HG03139 (cell line): ENCODE results near the gene RAB31.

Experiments used
- ATAC-seq: cut with Tn5 transposase; IDR thresholded peaks from one replicate; pipeline ENCODE4 v1.9.1; 2021; ENCODE audit not compliant: unreplicated experiment

The RAB31 gene

DNA sequence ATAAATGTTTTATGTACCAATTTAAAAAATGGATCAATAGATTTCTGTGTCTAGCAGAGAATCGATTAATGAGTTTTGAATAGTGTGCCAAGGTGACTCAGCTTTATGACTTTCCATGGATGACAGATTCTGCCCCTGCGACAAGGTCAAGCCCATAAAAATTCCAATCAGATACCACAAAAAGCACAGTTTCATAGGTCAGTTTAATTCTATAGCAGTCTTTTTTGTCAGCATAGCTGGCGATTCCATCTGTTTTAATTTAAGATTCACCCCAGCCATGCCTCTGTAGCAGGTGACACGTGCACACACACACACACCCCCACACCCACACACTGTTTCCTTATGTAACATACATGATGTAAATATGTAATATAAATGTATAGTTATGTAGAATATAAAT lies 28.9 kb downstream of the RAB31 start:
- ATAC-seq: no peak

DNA sequence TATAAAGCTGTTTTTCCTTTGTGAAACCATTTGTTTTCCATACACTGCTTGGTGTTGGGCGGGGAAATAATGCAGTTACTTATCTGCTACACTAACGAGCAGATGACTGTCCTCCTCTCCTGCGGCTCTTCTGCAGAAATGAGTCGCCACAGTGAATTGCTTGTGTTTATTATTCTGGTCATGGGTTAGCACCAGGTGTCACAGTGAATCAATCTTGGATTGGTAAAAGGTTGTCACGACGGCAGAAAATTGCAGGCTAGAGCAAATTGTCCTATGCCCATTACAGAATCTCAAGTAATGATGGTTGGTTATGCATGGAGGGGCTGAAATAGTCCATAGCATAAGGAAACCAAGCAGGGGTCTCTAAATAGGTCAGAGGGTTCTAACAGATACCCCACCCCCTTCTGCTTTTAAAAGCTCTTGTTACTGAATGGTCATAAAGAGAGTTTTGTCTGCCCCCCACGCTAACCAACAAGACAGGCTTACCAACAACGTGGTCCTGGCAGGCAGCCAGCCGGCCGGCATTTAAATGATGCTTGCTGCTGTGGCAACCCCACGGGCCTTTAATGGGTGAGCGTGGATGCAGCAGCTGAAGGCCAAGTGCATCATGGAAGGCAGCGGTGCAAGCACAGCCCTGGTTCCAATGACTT lies 29.5 kb downstream of the RAB31 start:
- ATAC-seq: no peak

DNA sequence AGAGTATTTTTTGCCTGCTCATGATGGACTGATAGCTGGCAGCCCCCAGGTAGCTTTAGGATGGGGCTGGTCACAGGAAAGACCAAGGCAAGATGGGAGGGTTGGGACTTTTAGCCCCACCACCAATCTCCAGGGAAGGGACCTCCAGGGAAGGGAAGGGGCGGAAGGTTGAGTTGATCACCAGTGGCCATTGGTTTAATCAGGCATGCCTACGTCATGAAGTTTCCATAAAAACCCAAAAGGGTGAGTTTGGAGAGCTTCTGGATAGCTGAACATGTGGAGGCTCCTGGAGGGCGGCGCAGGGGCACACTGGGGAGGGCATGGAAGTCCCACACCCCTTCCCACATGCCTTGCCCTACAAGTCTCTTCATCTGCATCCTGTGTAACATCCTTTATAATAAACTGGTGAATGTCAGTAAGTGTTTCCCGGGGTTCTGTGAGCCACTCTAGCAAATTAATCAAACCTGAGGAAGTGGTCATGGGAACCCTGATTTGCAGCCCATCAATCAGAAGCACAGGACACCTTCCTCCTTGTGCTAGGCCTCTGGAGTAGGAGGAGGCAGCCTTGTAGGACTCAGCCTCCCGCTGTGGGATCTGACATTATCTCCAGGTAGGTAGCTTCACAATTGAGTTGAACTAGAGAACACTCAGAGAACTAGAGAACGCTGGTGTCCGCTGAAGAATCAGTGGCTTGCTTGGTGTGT lies 30.3 kb downstream of the RAB31 start:
- no peak for ATAC-seq

DNA sequence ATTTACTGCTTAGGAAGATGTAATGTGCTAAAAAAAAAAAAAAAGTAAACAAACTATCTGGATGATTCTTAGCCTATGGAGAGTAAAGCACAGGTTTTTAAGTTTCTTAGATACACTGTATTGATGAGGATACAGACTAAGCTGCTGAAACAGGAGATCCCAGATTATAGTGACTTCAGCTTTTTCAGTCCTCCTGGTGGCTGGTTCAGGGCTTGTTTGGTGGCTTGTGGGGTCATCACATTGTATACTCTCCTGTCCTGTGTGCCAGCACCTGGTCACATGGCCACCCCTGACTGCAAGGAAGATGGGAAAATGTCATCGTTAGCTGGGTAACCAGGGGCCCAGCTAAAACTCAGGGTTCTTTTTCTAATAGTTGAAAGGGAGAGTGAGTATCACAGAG lies 31.4 kb downstream of the RAB31 start:
- no peak for ATAC-seq

- ATAC-seq: no peak
Observed at GRCh38 chr18:9740071-9740470, 32.0 kb downstream of the RAB31 start.

DNA sequence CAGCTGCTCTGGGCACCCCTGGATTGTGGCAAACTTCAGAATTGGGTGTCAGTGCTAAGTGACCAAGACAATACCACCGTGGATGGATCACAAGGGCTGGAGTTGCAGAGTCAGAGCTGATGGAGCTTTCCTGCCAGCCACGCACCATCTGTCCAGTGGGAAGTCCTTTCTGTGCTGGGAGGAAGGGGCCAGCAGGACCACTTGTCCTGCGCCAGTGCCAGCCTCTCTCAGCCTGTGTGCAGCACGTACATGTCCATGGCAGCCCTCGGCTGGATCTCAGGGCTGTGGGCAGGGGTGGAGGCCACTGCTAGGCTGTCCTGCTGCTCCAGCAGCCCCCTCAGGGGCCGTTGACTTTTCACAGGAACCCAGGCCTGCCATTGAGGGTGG lies 33.3 kb downstream of the RAB31 start:
- ATAC-seq: no peak

- no peak for ATAC-seq
Observed at GRCh38 chr18:9741793-9742523, 33.9 kb downstream of the RAB31 start.

DNA sequence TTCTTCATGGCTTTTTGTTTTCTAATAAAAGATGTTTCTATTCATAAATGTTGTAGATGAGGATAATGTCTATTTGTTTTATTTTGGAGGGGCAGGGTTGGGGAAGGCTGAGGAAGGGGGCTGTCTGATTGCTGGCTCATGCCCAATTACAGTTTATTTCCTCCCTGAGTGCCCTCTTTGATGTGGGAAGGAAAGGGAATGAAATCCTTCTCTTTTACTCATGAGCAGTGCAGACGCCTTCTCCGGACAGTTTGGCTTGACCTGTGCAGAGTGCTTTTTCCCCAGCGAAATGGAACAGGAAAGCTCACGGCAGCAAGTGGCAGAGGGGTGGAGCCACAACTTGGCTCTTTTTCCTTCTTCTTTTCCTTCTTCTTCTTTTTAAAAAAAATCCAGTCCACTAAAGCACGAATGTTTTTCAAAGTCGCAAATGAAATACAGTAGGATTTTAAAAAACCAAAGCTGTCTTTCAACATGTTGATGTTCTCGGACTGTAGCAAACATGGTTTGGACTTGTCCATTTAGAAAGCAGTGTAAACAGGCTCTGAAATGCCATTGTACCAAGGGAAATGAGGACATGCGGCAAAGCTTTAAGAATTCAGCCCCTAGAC lies 34.5 kb downstream of the RAB31 start:
- ATAC-seq: no peak

GRCh38 chr18:9743200-9744016 lies 35.3 kb downstream of the RAB31 start:
- no peak for ATAC-seq

GRCh38 chr18:9746958-9747357 lies 38.9 kb downstream of the RAB31 start:
- ATAC-seq: no peak

DNA sequence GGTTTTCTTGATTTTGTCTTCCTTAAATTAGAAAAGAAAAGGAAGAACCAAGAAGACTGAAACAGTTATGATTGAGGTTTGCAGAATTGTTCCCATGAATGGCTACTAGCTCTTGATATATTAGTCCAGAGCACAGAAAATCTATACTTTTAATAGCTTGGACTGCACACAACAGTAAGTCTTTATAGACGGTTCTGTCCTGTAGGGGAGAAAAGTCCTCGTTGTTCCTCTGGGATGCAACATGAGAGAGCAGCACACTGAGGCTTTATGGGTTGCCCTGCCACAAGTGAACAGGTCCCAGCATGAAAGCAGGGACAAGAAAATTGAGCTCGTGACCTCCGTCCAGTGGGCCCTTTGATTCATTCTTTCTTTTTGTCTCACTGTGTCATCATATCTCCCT lies 41.5 kb downstream of the RAB31 start:
- ATAC-seq: no peak

DNA sequence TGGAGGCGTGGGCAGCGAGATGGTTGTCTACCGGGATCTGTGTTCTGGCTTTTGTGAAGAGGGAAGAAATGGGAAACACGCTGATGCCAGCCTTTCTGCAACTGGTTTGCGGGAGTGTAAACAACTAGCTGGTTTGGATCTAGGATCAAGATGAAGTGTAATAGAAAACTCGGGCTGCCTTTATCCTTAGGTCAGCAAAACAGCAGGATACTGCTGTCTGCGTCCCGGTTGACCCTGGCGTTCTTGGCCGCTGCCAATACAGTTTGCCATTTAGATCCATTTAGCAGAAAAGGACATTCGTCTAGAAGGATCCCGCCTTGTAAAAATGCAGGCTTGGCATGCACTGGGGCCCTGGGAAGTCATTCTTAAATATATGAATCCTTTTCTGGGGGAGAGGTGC lies 42.0 kb downstream of the RAB31 start:
- no peak for ATAC-seq

DNA sequence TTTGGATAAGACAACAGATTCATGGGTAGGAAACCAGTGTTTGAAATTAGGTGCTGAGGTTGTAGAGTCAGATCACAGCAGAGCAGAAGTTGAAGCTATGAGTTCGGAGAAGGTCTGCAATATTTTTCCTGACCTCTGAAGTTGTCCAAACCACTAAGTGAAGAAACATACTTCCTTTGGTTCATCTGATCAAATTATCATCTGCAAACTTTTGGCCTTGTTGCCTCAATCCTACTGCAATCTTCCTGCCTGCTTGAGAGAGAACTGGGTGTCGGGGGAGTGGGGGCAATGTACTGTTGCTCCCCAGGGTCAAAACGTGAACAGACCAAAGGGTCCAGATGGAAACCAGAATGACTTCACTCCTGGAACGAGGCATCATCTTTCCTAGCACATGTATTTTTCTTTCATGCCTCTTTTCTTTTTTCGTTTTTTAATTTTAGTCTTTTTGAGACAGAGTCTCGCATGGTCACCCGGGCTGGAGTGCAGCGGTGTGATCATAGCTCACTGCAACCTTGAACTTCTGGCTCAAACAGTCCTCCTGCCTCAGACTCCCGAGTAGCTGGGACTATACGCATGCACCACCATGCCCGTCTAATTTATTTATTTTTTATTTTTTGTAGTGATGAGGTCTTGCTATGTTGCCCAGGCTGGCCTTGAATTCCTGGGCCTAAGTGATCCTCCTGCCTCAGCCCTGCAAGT lies 42.7 kb downstream of the RAB31 start:
- no peak for ATAC-seq

- no peak for ATAC-seq
Observed at GRCh38 chr18:9751371-9752031, 43.4 kb downstream of the RAB31 start.

- no peak for ATAC-seq
Observed at GRCh38 chr18:9753846-9754245, 45.7 kb downstream of the RAB31 start.

GRCh38 chr18:9755110-9755509 lies 47.0 kb downstream of the RAB31 start:
- ATAC-seq: no peak

- no peak for ATAC-seq
Observed at GRCh38 chr18:9755615-9756014, 47.5 kb downstream of the RAB31 start.

- ATAC-seq: no peak
Observed at GRCh38 chr18:9756271-9756932, 48.3 kb downstream of the RAB31 start.

DNA sequence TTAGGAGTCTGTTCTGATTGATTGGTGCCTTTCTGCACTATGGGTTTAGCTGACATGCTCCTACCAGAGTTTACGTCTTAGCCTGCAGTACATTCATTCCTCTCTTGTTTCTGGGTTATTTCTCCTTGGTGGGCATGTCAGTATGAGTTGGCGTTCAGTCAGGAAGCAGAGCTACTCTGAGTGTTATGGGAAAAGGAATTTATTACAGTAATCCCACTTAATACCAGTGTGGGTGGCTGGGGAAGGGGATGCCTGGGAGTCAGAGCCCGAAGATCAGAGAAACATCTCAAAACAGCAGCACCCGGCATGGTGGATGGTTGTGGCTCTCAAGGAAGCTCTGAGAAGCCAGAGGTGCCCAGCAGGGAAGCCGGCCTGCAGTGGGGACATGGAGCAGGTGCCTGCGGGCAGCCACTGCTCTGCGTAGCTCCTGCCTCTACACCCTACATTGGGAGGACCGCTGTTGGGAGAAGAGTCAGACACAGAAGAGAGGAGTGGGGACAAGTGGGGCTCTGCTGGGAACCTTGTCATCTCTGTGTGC lies 48.9 kb downstream of the RAB31 start:
- ATAC-seq: no peak
